Mucosa of gallbladder (tissue), 1 donor: ENCODE results near the gene KHDRBS2. TPM values are rescaled to one million over a fixed set of nuclear protein-coding genes. Genes with fewer than 3 reads are reported as not detected.

ENCODE experiments used
- DNase-seq: peaks from one replicate; pipeline ENCODE4 v3.0.0-alpha.2; 2020; ENCODE audit warnings: low spot score
- total RNA-seq: library from RNA; stranded (reverse); gene quantifications from one replicate; pipeline ENCODE4 v1.2.1, GENCODE V29; 2021
- donor health status: DM: no; HTN: no; CAD: no.

Gene KHDRBS2
- total RNA-seq, result 1.2 TPM

GRCh38 chr6:62285612-62286469, at the start of gene KHDRBS2:
Gene KHDRBS2 (minus strand): TSS chr6:62286225.
- peak; percentile 93 for DNase-seq

- DNase-seq, result no peak
Observed at GRCh38 chr6:62328607-62329006, 42.6 kb upstream of the KHDRBS2 start.

- DNase-seq, result no peak
Observed at GRCh38 chr6:62324834-62325233, 38.8 kb upstream of the KHDRBS2 start.

GRCh38 chr6:62323818-62324431, 37.9 kb upstream of the KHDRBS2 start:
- DNase-seq, result no peak

GRCh38 chr6:62298745-62299392, 12.8 kb upstream of the KHDRBS2 start:
- no peak for DNase-seq

GRCh38 chr6:62296541-62296940, 10.5 kb upstream of the KHDRBS2 start:
- no peak for DNase-seq

- no peak for DNase-seq
Observed at GRCh38 chr6:62288974-62289373, 2.9 kb upstream of the KHDRBS2 start.

- no peak for DNase-seq
Observed at GRCh38 chr6:62288562-62288961, 2.5 kb upstream of the KHDRBS2 start.

- DNase-seq, result no peak
Observed at GRCh38 chr6:62286470-62286843, 432 bp upstream of the KHDRBS2 start.

GRCh38 chr6:62284725-62285124, 1.3 kb downstream of the KHDRBS2 start:
- DNase-seq, result no peak

GRCh38 chr6:62283796-62284411, 2.1 kb downstream of the KHDRBS2 start:
- DNase-seq, result peak; percentile 20

GRCh38 chr6:62283365-62283764, 2.7 kb downstream of the KHDRBS2 start:
- no peak for DNase-seq

GRCh38 chr6:62280099-62280498, 5.9 kb downstream of the KHDRBS2 start:
- no peak for DNase-seq

GRCh38 chr6:62272114-62272513, 13.9 kb downstream of the KHDRBS2 start:
- no peak for DNase-seq

GRCh38 chr6:62265906-62266525, 20.0 kb downstream of the KHDRBS2 start:
- DNase-seq, result no peak

GRCh38 chr6:62262283-62262682, 23.7 kb downstream of the KHDRBS2 start:
- no peak for DNase-seq

- no peak for DNase-seq
Observed at GRCh38 chr6:62246087-62246486, 39.9 kb downstream of the KHDRBS2 start.

GRCh38 chr6:62236784-62237183, 49.2 kb downstream of the KHDRBS2 start:
- no peak for DNase-seq

GRCh38 chr6:62229231-62229630, 56.8 kb downstream of the KHDRBS2 start:
- DNase-seq, result no peak

GRCh38 chr6:62217866-62218265, 68.2 kb downstream of the KHDRBS2 start:
- no peak for DNase-seq

GRCh38 chr6:62202078-62202477, 83.9 kb downstream of the KHDRBS2 start:
- no peak for DNase-seq

GRCh38 chr6:62192593-62192992, 93.4 kb downstream of the KHDRBS2 start:
- DNase-seq, result no peak
